ENCODE data around the gene TXNL4B. TPM values are rescaled to one million over a fixed set of nuclear protein-coding genes. Genes with fewer than 3 reads are reported as not detected.

The TXNL4B gene
- total RNA-seq, 1 experiment from 2014 or later = 17.4 TPM

- H3K4me3 Mint-ChIP-seq (ENCODE audit: unreplicated experiment) = no peak overlapping the region
- no peaks in the 10 kb centered on the region for H3K9me3 Mint-ChIP-seq (ENCODE audit: unreplicated experiment)
- no peak for DNase-seq (ENCODE audit: unreplicated experiment)
- BruUV-seq (replicated peaks) = no TSS peak
- H3K4me1 Mint-ChIP-seq (ENCODE audit: insufficient read depth, unreplicated experiment) = no peaks in the 10 kb centered on the region
- no peak for TF ChIP-seq CTCF (IDR thresholded peaks at IDR 0.05; ENCODE audit: unreplicated experiment)
- H3K36me3 Mint-ChIP-seq (ENCODE audit: insufficient read depth, unreplicated experiment) = no peaks in the 10 kb centered on the region
- POLR2A ChIA-PET = no interaction called here
- CTCF ChIA-PET = interaction anchor here (0.7 to 3.2 kb wide), 5 partner anchors 8 to 321 kb away, joined by 3 to 13 read pairs (median 3); no protein-coding TSS in a partner anchor
- intact Hi-C loops (cut with micrococcal nuclease) = no loop called here
- no peaks in the 10 kb centered on the region for H3K27me3 Mint-ChIP-seq (ENCODE audit: insufficient read depth, unreplicated experiment)
- no peak overlapping the region for H3K27ac Mint-ChIP-seq (ENCODE audit: low read depth, unreplicated experiment)
Measured at GRCh38 chr16:72138064-72138572, 44.7 kb upstream of the TXNL4B start.

GRCh38 chr16:72137380-72138063 lies 44.1 kb upstream of the TXNL4B start:
- ChIA-PET POLR2A (no interaction called here), CTCF (interaction anchor here (0.6 to 3.2 kb wide), 5 partner anchors 12 to 1120 kb away, joined by 3 to 13 read pairs (median 3); no protein-coding TSS in a partner anchor)
- Mint-ChIP-seq H3K27ac (ENCODE audit: low read depth, unreplicated experiment) (no peak overlapping the region), H3K4me3 (ENCODE audit: unreplicated experiment) (no peak overlapping the region), H3K36me3 (ENCODE audit: insufficient read depth, unreplicated experiment) (no peaks in the 10 kb centered on the region), H3K4me1 (ENCODE audit: insufficient read depth, unreplicated experiment) (no peaks in the 10 kb centered on the region), H3K27me3 (ENCODE audit: insufficient read depth, unreplicated experiment) (no peaks in the 10 kb centered on the region), H3K9me3 (ENCODE audit: unreplicated experiment) (no peaks in the 10 kb centered on the region)
- no TSS peak for BruUV-seq (replicated peaks)
- TF ChIP-seq CTCF (IDR thresholded peaks at IDR 0.05; ENCODE audit: unreplicated experiment) = no peak
- DNase-seq (ENCODE audit: unreplicated experiment) = no peak
- intact Hi-C loops (cut with micrococcal nuclease) = no loop called here

DNA sequence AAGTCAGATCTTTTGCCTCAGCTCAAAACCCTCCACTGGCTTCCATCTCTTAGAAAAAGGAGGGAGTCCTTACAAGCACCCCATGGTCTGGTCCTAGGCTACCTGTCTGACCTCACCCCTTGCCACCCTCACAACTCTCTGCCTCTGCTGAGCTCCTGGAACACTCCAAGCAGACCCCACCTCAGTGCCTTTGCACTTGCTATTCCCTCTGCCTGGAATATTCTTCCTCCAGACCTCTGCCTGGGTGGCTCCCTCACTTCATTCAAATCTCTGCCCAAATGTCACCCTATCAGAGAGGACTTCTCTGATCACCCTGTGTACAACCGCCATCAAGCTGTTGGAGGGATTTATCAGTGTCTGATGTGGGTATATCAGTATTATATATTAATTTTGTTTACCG lies 41.1 kb upstream of the TXNL4B start:
- H3K27ac Mint-ChIP-seq (ENCODE audit: low read depth, unreplicated experiment) = no peak overlapping the region
- BruUV-seq (replicated peaks) = no TSS peak

More for the DNA sequence above, 41.1 kb upstream of the TXNL4B start:
- peaks cover 6% of the 10 kb centered on the region for H3K4me1 Mint-ChIP-seq (ENCODE audit: insufficient read depth, unreplicated experiment)
- ChIA-PET CTCF (interaction anchor here (0.8 to 3.2 kb wide), 3 partner anchors 10 to 332 kb away, joined by 3 to 18 read pairs (median 5); no protein-coding TSS in a partner anchor), POLR2A (no interaction called here)
- no peak for DNase-seq (ENCODE audit: unreplicated experiment)
- intact Hi-C loops (cut with micrococcal nuclease) = no loop called here
- H3K4me3 Mint-ChIP-seq (ENCODE audit: unreplicated experiment) = no peak overlapping the region
- TF ChIP-seq CTCF (IDR thresholded peaks at IDR 0.05; ENCODE audit: unreplicated experiment) = no peak
- no peaks in the 10 kb centered on the region for H3K27me3 Mint-ChIP-seq (ENCODE audit: insufficient read depth, unreplicated experiment)
- no peaks in the 10 kb centered on the region for H3K9me3 Mint-ChIP-seq (ENCODE audit: unreplicated experiment)
- H3K36me3 Mint-ChIP-seq (ENCODE audit: insufficient read depth, unreplicated experiment) = no peaks in the 10 kb centered on the region
